Measurements from ENCODE around the gene NONO. TPM values are rescaled to one million over a fixed set of nuclear protein-coding genes. Genes with fewer than 3 reads are reported as not detected.
"Not testable (repeated sequence)": the region's sequence is repeated elsewhere in the genome, so short reads cannot be mapped to it uniquely, and the experiment has no call there.

The NONO gene
- total RNA-seq, 1 experiment from 2014 or later: 514 TPM

DNA sequence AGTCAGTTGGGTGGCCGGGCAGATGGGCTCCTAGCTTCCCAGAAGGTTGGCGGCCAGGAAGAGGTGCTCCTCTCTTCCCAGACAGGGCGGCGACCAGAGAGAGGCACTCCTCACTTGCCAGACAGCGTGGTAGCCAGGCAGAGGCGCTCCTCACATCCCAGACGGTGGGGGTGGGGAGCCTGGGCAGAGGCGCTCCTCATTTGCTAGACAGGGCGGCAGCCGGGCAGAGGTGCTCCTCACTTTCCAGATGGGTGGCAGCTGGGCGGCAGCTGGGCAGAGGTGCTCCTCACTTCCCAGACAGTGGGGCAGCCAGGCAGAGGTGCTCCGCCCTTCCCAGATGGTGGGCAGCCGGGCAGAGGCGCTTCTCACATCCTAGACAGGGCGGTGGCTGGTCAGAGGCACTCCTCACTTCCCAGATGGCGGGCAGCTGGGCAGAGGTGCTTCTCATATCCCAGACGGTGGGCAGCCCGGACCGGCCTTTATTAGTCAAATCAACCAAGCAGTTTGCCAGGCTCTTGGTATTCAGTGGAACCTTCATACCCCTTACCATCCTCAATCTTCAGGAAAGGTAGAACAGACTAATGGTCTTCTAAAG, 13.5 kb upstream of the NONO start:
- intact Hi-C loops (cut with micrococcal nuclease): no loop called here

DNA sequence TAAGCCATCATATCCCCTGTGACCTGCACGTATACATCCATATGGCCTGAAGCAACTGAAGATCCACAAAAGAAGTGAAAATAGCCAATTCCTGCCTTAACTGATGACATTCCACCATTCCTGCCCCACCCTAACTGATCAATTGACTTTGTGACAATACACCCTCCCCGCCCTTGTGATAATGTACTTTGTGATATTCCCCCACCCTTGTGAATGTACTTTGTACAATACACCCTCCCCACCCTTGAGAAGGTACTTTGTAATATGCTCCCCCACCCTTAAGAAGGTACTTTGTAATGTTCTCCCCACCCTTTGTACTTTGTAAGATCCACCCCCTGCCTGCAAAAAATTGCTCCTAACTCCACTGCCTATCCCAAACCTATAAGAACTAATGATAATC, 11.1 kb upstream of the NONO start:
- H4K20me1 ChIP-seq (ENCODE audit: low read length); H3K36me3 ChIP-seq (ENCODE audit: low read depth, low read length); H3K4me3 ChIP-seq (ENCODE audit: low read length); H3K9ac ChIP-seq (ENCODE audit: low read length); H2AFZ ChIP-seq (ENCODE audit: low read length); DNase-seq; H3K4me2 ChIP-seq (ENCODE audit: low read length); POLR2A ChIA-PET (ENCODE audit: unreplicated experiment); H3K9me3 ChIP-seq (ENCODE audit: low read length); H3F3A ChIP-seq (ENCODE audit: low read length, unreplicated experiment); H3K27ac ChIP-seq (ENCODE audit: low read length); BruUV-seq (replicated peaks); H3K4me1 ChIP-seq (ENCODE audit: insufficient read depth, low read length); ATAC-seq; H3K27me3 ChIP-seq (ENCODE audit: low read length); CTCF ChIA-PET; intact Hi-C loops (cut with micrococcal nuclease); H3K79me2 ChIP-seq (ENCODE audit: low read length); H3K9me2 ChIP-seq (replicated peaks; ENCODE audit: low read length): not testable (repeated sequence)

More for the DNA sequence above, 13.5 kb upstream of the NONO start:
- POLR2A ChIA-PET (ENCODE audit: unreplicated experiment): no interaction called here
- Histone ChIP-seq H3K27me3 (ENCODE audit: low read length) (no peaks in the 10 kb centered on the region), H3K36me3 (ENCODE audit: low read depth, low read length) (no peaks in the 10 kb centered on the region), H3K4me1 (ENCODE audit: insufficient read depth, low read length) (no peaks in the 10 kb centered on the region), H3K9me3 (ENCODE audit: low read length) (no peaks in the 10 kb centered on the region), H3K4me2 (ENCODE audit: low read length) (no peak overlapping the region), H3K9me2 (replicated peaks; ENCODE audit: low read length) (no peaks in the 10 kb centered on the region), H3K4me3 (ENCODE audit: low read length) (no peak overlapping the region), H3K27ac (ENCODE audit: low read length) (no peak overlapping the region), H3K9ac (ENCODE audit: low read length) (no peak overlapping the region), H4K20me1 (ENCODE audit: low read length) (no peaks in the 10 kb centered on the region), H3K79me2 (ENCODE audit: low read length) (no peaks in the 10 kb centered on the region), H3F3A (ENCODE audit: low read length, unreplicated experiment) (no peaks in the 10 kb centered on the region), H2AFZ (ENCODE audit: low read length) (no peak overlapping the region)
- CTCF ChIA-PET: interaction anchor here (0.6 kb wide), 1 partner anchor 13 kb away, joined by 4 read pairs; the partner anchor contains the start of gene NONO
- DNase-seq (no peak), ATAC-seq (no peak)
- BruUV-seq (replicated peaks): no TSS peak
- TF ChIP-seq, protein P1, sequence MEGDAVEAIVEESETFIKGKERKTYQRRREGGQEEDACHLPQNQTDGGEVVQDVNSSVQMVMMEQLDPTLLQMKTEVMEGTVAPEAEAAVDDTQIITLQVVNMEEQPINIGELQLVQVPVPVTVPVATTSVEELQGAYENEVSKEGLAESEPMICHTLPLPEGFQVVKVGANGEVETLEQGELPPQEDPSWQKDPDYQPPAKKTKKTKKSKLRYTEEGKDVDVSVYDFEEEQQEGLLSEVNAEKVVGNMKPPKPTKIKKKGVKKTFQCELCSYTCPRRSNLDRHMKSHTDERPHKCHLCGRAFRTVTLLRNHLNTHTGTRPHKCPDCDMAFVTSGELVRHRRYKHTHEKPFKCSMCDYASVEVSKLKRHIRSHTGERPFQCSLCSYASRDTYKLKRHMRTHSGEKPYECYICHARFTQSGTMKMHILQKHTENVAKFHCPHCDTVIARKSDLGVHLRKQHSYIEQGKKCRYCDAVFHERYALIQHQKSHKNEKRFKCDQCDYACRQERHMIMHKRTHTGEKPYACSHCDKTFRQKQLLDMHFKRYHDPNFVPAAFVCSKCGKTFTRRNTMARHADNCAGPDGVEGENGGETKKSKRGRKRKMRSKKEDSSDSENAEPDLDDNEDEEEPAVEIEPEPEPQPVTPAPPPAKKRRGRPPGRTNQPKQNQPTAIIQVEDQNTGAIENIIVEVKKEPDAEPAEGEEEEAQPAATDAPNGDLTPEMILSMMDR (conservative IDR thresholded peaks at IDR 0.05; ENCODE audit: low read depth, low read length): no peak
- TF ChIP-seq EZH2 (IDR thresholded peaks at IDR 0.05; ENCODE audit: low read length, unreplicated experiment) (no peak), EZH2phosphoT487 (IDR thresholded peaks at IDR 0.05; ENCODE audit: borderline replicate concordance, low read length) (no peak)

DNA sequence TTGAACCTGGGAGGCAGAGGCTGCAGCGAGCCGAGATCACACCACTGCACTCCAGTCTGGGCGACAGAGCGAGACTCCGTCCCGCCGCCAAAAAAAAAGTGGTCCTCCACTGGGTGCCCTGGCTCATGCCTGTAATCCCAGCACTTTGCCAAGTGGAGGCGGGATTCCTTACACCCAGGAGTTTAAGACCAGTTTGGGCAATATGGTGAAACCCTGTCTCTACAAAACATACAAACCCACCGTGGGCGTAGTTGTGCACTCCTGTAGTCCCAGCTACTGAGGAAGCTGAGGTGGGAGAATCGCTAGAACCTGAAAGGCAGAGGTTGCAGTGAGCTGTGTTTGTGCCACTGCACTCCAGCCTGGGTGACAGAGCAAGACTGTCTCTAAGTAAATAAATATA, 2.1 kb upstream of the NONO start:
- H3K9me2 ChIP-seq (replicated peaks; ENCODE audit: low read length); ATAC-seq; DNase-seq; H3K27me3 ChIP-seq (ENCODE audit: low read length); POLR2A ChIA-PET (ENCODE audit: unreplicated experiment); H2AFZ ChIP-seq (ENCODE audit: low read length); H3F3A ChIP-seq (ENCODE audit: low read length, unreplicated experiment); H3K4me2 ChIP-seq (ENCODE audit: low read length); H3K9me3 ChIP-seq (ENCODE audit: low read length); H3K27ac ChIP-seq (ENCODE audit: low read length); CTCF ChIA-PET; H3K4me3 ChIP-seq (ENCODE audit: low read length); H3K4me1 ChIP-seq (ENCODE audit: insufficient read depth, low read length); BruUV-seq (replicated peaks); H3K9ac ChIP-seq (ENCODE audit: low read length): not testable (repeated sequence)
- peaks cover 29% of the 10 kb centered on the region for H3K79me2 ChIP-seq (ENCODE audit: low read length)
- peaks cover 21% of the 10 kb centered on the region for H4K20me1 ChIP-seq (ENCODE audit: low read length)
- intact Hi-C loops (cut with micrococcal nuclease): loop anchor here (10.0 kb wide), 1 partner anchor 96 kb away; no protein-coding TSS in a partner anchor
- peaks cover 16% of the 10 kb centered on the region for H3K36me3 ChIP-seq (ENCODE audit: low read depth, low read length)

Measured in PC-3 (cell line).